HepG2 (cell line): ENCODE measurements around the gene PARP8. TPM values are rescaled to one million over a fixed set of nuclear protein-coding genes. Genes with fewer than 3 reads are reported as not detected.

Experiments
- ATAC-seq: fragments of 200-7000 bp; cut with Tn5 transposase; 3 replicates; pipeline ENCODE4 v1.9.1; 2020; ENCODE audit warnings: mild to moderate bottlenecking, moderate library complexity
- BruUV-seq: library from RNA; stranded (reverse); fragments of 400-500 nt; replicated peaks from 2 replicates; lab custom pipeline; 2021; lab: Mats Ljungman, UMichigan
- CTCF ChIA-PET: fragments of 300-600 bp; formaldehyde crosslinking; extraction: SDS; loops from one replicate; lab custom pipeline; 2021; ENCODE audit warnings: low total read pairs, inconsistent platforms, low intra/inter-chr PET ratio; lab: Yijun Ruan, JAX
- POLR2A ChIA-PET: fragments of 350-600 bp; sonication (Branson Sonifier 250); formaldehyde crosslinking; loops from one replicate; lab custom pipeline; 2020; ENCODE audit warnings: antibody characterized with exemption, inconsistent platforms; lab: Yijun Ruan, JAX
- DNase-seq: peaks from one replicate; pipeline ENCODE4 v3.0.0-alpha.2; 2015; ENCODE audit warnings: low spot score
- FAIRE-seq: peaks from 3 replicates; lab custom pipeline; 2011; peaks lifted over from hg19 to GRCh38; lab: Jason Lieb, UNC
- H2AFZ ChIP-seq: one replicate; pipeline ENCODE4 v1.6.1; 2011; ENCODE audit warnings: low read length, inconsistent platforms
- H3K27ac ChIP-seq: fragments of 300-600 bp; 3 replicates; pipeline ENCODE4 v1.8.0; 2011; ENCODE audit warnings: mixed run types, mild to moderate bottlenecking, mixed read lengths, low read length, inconsistent platforms; ENCODE audit not compliant: insufficient read depth; ENCODE audit errors: extremely low read length
- H3K27me3 ChIP-seq, 2 experiments: fragments of 200-600 bp in 1 of 2; 2 replicates in 1 of 2; 3 replicates in 1 of 2; pipeline versions ENCODE4 v1.6.0 to v1.8.0; 2011; ENCODE audit warnings: low read length in 2 of 2, mild to moderate bottlenecking in 2 of 2, moderate library complexity in 2 of 2, inconsistent platforms in 1 of 2; ENCODE audit not compliant: insufficient read depth in 2 of 2, control insufficient read depth in 1 of 2
- H3K36me3 ChIP-seq, 2 experiments: fragments of 200-600 bp in 1 of 2; replicated peaks in 1 of 2; 2 replicates in 1 of 2; 3 replicates in 1 of 2; pipeline versions ENCODE4 v1.5.1 to v1.8.0; 2011; ENCODE audit warnings: low read length in 2 of 2, inconsistent platforms in 1 of 2; ENCODE audit not compliant: insufficient read depth in 2 of 2, control insufficient read depth in 1 of 2
- H3K4me1 ChIP-seq: 2 replicates; pipeline ENCODE4 v1.5.1; 2012; ENCODE audit warnings: low read length, inconsistent platforms; ENCODE audit not compliant: insufficient read depth
- H3K4me2 ChIP-seq: 2 replicates; pipeline ENCODE4 v1.6.0; 2011; ENCODE audit warnings: low read depth, low read length, inconsistent platforms
- H3K4me3 ChIP-seq, 3 experiments: fragments of 200-600 bp in 1 of 3; sonication (generic), shearing (Covaris generic) in 1 of 3; replicated peaks in 1 of 3; 2 replicates each; pipeline ENCODE4 v1.5.1; 2011 to 2016; ENCODE audit warnings: low read length in 3 of 3, inconsistent platforms in 2 of 3, low read depth in 2 of 3, mild to moderate bottlenecking in 2 of 3, control low read depth in 1 of 3, mixed read lengths in 1 of 3; ENCODE audit not compliant: insufficient read depth in 1 of 3
- H3K79me2 ChIP-seq: one replicate; pipeline ENCODE4 v1.6.1; 2011; ENCODE audit warnings: low read length, inconsistent platforms; ENCODE audit not compliant: insufficient read depth
- H3K9ac ChIP-seq: 2 replicates; pipeline ENCODE4 v1.6.0; 2011; ENCODE audit warnings: mild to moderate bottlenecking, low read depth, low read length, inconsistent platforms; ENCODE audit not compliant: insufficient read depth
- H3K9me3 ChIP-seq: 2 replicates; pipeline ENCODE4 v1.5.1; 2012; ENCODE audit warnings: mild to moderate bottlenecking, low read length
- H4K20me1 ChIP-seq: 2 replicates; pipeline ENCODE4 v1.6.0; 2011; ENCODE audit warnings: inconsistent platforms, mild to moderate bottlenecking, low read length, moderate library complexity; ENCODE audit not compliant: insufficient read depth
- AHR ChIP-seq: IDR thresholded peaks from 2 replicates; pipeline ENCODE4 v1.6.1; 2018; ENCODE audit warnings: missing genetic modification reagents, missing compliant biosample characterization
- MTF1 ChIP-seq: sonication (generic); formaldehyde crosslinking; IDR thresholded peaks from 2 replicates; pipeline ENCODE4 v1.5.0; 2020; ENCODE audit warnings: missing genetic modification reagents
- NFYB ChIP-seq: sonication (generic); formaldehyde crosslinking; IDR thresholded peaks from 2 replicates; pipeline ENCODE4 v1.4.0; 2020; ENCODE audit warnings: missing genetic modification reagents
- NRL ChIP-seq: sonication (generic); formaldehyde crosslinking; IDR thresholded peaks from 2 replicates; pipeline ENCODE4 v1.5.0; 2020; ENCODE audit warnings: missing genetic modification reagents, mild to moderate bottlenecking, moderate library complexity, borderline replicate concordance
- TBX2 ChIP-seq: sonication (generic); formaldehyde crosslinking; IDR thresholded peaks from 2 replicates; pipeline ENCODE4 v1.5.0; 2020; ENCODE audit warnings: missing genetic modification reagents, mild to moderate bottlenecking, borderline replicate concordance
- ZFP37 ChIP-seq: sonication (generic); formaldehyde crosslinking; IDR thresholded peaks from 2 replicates; pipeline ENCODE4 v1.4.0; 2020; ENCODE audit warnings: missing genetic modification reagents, borderline replicate concordance
- ZNF460 ChIP-seq: sonication (generic); formaldehyde crosslinking; IDR thresholded peaks from 2 replicates; pipeline ENCODE4 v1.5.1; 2020; ENCODE audit warnings: missing genetic modification reagents, mild to moderate bottlenecking, borderline replicate concordance
- WGBS: methylation state at CpG from one replicate; pipeline ENCODE4 v1.1.6; 2017; ENCODE audit warnings: low lambda C conversion rate; 5-methylcytosine and 5-hydroxymethylcytosine counted together
- in situ Hi-C: cut with HindIII; loops from 2 replicates; pipeline ENCODE4 v1.10.0; 2017; ENCODE audit warnings: low pct_unique_long_range_greater_than_20kb; ENCODE audit not compliant: extremely low pct_ligation_motif_present
- intact Hi-C: fragments of 100-400 bp; cut with micrococcal nuclease; formaldehyde crosslinking; loops from one replicate; pipeline ENCODE4 v1.10.0; 2022; ENCODE audit not compliant: unreplicated experiment
- polyA plus RNA-seq, 8 experiments: library from polyadenylated mRNA; depleted of rRNA in 3 of 8; stranded (reverse) in 7 of 8; unstranded in 1 of 8; fragments of >200 nt; fragmentation: Illumina TruSeq in 4 of 8; extraction: Trizol in 4 of 8; gene quantifications; 2 replicates each; pipeline versions ENCODE4 v1.2.1 to v1.2.3, GENCODE V29; 2011 to 2016; ENCODE audit warnings: low read depth in 4 of 8, missing spikeins in 1 of 8, mixed read lengths in 1 of 8; ENCODE audit not compliant: insufficient read depth in 1 of 8
- total RNA-seq, 5 experiments: library from RNA; depleted of rRNA; stranded (reverse); fragments of >200 nt; fragmentation: Illumina TruSeq; extraction: Trizol; gene quantifications; 2 replicates each; pipeline ENCODE4 v1.2.3, GENCODE V29; 2016; ENCODE audit warnings: low read depth in 1 of 5
- TF ChIP-seq, protein P1 (sequence below): sonication (generic); formaldehyde crosslinking; IDR thresholded peaks from 2 replicates; pipeline ENCODE4 v1.5.0; 2020; ENCODE audit warnings: mild to moderate bottlenecking, missing genetic modification reagents
- TF ChIP-seq, protein P2 (sequence below): IDR thresholded peaks from 2 replicates; pipeline ENCODE4 v1.4.0; 2020; ENCODE audit warnings: mild to moderate bottlenecking, missing genetic modification reagents

PARP8 gene
- total and polyA plus RNA-seq, 2 of the 13 experiments (the other 11 are each of a cell fraction or from before 2014, with no cell fraction given) = 0.11 to 0.29 TPM

DNA sequence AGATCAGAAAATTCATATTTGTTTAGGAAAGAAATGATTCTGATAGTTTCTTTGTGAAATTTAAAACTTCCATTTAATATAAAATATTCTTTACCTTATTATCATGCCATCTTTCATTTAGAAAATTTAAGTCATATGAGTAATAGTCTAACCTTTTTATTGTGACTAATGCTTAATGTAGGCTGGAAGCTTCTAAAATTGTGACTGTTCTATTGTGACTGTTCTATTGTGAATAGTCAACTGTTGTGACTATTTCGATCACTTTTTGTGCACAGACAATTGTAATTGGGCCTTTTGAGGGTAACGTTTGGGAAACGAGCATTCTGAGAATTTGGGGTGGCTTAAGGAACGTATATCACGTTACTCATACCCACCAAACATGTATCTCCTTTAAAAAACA lies 100.0 kb downstream of the PARP8 start:
- in situ Hi-C loops = no loop called here
- DNase-seq (no peak), ATAC-seq (no peak), FAIRE-seq (no peak)
- ChIA-PET CTCF (no interaction called here), POLR2A (no interaction called here)
- Histone ChIP-seq H3K4me1 (no peaks in the 10 kb centered on the region), H4K20me1 (no peaks in the 10 kb centered on the region), H2AFZ (no peak overlapping the region), H3K79me2 (no peaks in the 10 kb centered on the region), H3K4me3 (no peak overlapping the region), H3K27me3 (no peaks in the 10 kb centered on the region), H3K9me3 (no peaks in the 10 kb centered on the region), H3K27ac (no peak overlapping the region), H3K9ac (no peak overlapping the region), H3K4me2 (no peak overlapping the region), H3K36me3 (no peaks in the 10 kb centered on the region)
- TF ChIP-seq TBX2 (CRISPR knock-in tag) (no peak), MTF1 (no peak), NRL (CRISPR knock-in tag) (no peak), ZNF460 (CRISPR knock-in tag) (no peak), ZFP37 (CRISPR knock-in tag) (no peak), AHR (CRISPR knock-in tag) (no peak), NFYB (no peak)
- TF ChIP-seq, protein P1, sequence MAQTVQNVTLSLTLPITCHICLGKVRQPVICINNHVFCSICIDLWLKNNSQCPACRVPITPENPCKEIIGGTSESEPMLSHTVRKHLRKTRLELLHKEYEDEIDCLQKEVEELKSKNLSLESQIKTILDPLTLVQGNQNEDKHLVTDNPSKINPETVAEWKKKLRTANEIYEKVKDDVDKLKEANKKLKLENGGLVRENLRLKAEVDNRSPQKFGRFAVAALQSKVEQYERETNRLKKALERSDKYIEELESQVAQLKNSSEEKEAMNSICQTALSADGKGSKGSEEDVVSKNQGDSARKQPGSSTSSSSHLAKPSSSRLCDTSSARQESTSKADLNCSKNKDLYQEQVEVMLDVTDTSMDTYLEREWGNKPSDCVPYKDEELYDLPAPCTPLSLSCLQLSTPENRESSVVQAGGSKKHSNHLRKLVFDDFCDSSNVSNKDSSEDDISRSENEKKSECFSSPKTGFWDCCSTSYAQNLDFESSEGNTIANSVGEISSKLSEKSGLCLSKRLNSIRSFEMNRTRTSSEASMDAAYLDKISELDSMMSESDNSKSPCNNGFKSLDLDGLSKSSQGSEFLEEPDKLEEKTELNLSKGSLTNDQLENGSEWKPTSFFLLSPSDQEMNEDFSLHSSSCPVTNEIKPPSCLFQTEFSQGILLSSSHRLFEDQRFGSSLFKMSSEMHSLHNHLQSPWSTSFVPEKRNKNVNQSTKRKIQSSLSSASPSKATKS (CRISPR knock-in tag) = no peak
- TF ChIP-seq, protein P2, sequence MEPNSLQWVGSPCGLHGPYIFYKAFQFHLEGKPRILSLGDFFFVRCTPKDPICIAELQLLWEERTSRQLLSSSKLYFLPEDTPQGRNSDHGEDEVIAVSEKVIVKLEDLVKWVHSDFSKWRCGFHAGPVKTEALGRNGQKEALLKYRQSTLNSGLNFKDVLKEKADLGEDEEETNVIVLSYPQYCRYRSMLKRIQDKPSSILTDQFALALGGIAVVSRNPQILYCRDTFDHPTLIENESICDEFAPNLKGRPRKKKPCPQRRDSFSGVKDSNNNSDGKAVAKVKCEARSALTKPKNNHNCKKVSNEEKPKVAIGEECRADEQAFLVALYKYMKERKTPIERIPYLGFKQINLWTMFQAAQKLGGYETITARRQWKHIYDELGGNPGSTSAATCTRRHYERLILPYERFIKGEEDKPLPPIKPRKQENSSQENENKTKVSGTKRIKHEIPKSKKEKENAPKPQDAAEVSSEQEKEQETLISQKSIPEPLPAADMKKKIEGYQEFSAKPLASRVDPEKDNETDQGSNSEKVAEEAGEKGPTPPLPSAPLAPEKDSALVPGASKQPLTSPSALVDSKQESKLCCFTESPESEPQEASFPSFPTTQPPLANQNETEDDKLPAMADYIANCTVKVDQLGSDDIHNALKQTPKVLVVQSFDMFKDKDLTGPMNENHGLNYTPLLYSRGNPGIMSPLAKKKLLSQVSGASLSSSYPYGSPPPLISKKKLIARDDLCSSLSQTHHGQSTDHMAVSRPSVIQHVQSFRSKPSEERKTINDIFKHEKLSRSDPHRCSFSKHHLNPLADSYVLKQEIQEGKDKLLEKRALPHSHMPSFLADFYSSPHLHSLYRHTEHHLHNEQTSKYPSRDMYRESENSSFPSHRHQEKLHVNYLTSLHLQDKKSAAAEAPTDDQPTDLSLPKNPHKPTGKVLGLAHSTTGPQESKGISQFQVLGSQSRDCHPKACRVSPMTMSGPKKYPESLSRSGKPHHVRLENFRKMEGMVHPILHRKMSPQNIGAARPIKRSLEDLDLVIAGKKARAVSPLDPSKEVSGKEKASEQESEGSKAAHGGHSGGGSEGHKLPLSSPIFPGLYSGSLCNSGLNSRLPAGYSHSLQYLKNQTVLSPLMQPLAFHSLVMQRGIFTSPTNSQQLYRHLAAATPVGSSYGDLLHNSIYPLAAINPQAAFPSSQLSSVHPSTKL (CRISPR knock-in tag) = no peak
- no TSS peak for BruUV-seq
- 0% methylated on average over 5 of the region's 5 CpGs for WGBS
- intact Hi-C loops = no loop called here
